ENCODE results near the gene DOCK6. TPM values are rescaled to one million over a fixed set of nuclear protein-coding genes. Genes with fewer than 3 reads are reported as not detected.

Gene DOCK6
- total RNA-seq, 1 experiment from 2014 or later: 54.8 TPM

DNA sequence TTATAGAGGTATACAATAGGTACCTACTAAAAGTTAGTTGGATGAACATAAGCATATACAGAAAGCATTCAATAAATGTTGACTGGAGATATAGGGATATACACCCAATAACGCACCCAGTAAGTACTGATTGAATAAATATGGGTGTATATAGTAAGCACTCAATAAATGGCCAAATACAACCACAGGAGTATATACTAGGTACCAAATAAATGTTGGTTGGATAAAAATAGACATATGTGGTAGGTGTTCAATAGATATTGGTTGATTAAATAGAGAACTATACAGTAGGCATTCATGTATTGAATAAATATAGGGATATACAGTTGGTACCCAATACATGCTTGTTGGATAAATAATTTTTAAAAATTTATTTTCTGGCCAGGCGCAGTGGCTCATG is 13.5 kb downstream of the DOCK6 start:
- no peak for DNase-seq
- H3K27me3 Mint-ChIP-seq (ENCODE audit: unreplicated experiment): no peaks in the 10 kb centered on the region
- no peaks in the 10 kb centered on the region for H3K9me3 Mint-ChIP-seq (ENCODE audit: low read depth, unreplicated experiment)
- CTCF ChIA-PET: no interaction called here
- BruUV-seq (replicated peaks): no TSS peak
- H3K4me1 Mint-ChIP-seq (ENCODE audit: low read depth, unreplicated experiment): no peaks in the 10 kb centered on the region
- peaks cover 12% of the 10 kb centered on the region for H3K36me3 Mint-ChIP-seq (ENCODE audit: insufficient read depth, unreplicated experiment)
- intact Hi-C loops (cut with micrococcal nuclease; ENCODE audit: unreplicated experiment): no loop called here
- TF ChIP-seq, protein P1, sequence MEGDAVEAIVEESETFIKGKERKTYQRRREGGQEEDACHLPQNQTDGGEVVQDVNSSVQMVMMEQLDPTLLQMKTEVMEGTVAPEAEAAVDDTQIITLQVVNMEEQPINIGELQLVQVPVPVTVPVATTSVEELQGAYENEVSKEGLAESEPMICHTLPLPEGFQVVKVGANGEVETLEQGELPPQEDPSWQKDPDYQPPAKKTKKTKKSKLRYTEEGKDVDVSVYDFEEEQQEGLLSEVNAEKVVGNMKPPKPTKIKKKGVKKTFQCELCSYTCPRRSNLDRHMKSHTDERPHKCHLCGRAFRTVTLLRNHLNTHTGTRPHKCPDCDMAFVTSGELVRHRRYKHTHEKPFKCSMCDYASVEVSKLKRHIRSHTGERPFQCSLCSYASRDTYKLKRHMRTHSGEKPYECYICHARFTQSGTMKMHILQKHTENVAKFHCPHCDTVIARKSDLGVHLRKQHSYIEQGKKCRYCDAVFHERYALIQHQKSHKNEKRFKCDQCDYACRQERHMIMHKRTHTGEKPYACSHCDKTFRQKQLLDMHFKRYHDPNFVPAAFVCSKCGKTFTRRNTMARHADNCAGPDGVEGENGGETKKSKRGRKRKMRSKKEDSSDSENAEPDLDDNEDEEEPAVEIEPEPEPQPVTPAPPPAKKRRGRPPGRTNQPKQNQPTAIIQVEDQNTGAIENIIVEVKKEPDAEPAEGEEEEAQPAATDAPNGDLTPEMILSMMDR (IDR thresholded peaks at IDR 0.05; ENCODE audit: unreplicated experiment): no peak
- H3K27ac Mint-ChIP-seq (ENCODE audit: unreplicated experiment): no peak overlapping the region
- H3K4me3 Mint-ChIP-seq (ENCODE audit: low read depth, unreplicated experiment): no peak overlapping the region

DNA sequence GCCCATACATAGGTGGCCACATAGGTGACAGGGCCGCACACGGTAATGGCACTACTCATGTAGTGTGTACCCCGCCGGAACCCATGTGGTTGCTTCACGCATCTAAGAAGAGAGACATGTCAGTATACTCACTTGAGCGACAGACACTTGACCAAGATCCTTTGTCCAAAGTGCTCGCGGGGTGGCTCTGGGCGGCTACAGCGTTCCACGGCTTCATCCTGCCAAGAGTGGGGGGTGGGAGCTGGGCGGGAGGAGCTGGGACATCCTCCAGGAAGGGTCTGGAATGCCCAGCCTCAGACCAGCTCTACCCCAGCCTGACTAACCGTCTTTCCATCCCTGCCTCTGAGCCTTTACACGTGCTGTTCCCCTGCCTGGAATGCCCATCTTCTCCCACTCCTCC is 14.4 kb downstream of the DOCK6 start:
- CTCF ChIA-PET: no interaction called here
- H3K36me3 Mint-ChIP-seq (ENCODE audit: insufficient read depth, unreplicated experiment): peaks cover 12% of the 10 kb centered on the region

DNA sequence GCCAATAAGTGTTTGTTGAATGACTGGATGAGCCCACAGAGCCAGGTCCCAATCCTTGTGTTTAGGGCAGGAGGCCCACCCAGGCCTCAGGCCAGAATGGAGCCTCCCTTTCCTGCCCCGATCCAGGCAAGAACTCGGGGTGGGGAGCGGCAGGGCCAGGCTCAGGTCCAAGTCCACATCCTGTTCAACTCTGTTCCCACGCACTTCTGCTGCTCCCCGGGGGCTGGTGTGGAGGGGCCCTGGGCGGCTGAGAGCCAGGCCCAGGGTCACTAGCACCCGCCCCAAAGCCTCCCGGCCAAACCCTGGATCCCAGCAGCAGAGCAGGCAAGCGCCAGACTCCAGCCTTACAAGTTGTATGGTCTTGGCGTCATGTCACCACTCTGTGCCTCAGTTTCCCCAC is 14.9 kb downstream of the DOCK6 start:
- H3K27ac Mint-ChIP-seq (ENCODE audit: unreplicated experiment): no peak overlapping the region
- CTCF ChIA-PET: no interaction called here

More for the DNA sequence above, 14.4 kb downstream of the DOCK6 start:
- Mint-ChIP-seq H3K27ac (ENCODE audit: unreplicated experiment) (no peak overlapping the region), H3K4me3 (ENCODE audit: low read depth, unreplicated experiment) (no peak overlapping the region), H3K4me1 (ENCODE audit: low read depth, unreplicated experiment) (no peaks in the 10 kb centered on the region), H3K27me3 (ENCODE audit: unreplicated experiment) (no peaks in the 10 kb centered on the region), H3K9me3 (ENCODE audit: low read depth, unreplicated experiment) (no peaks in the 10 kb centered on the region)
- intact Hi-C loops (cut with micrococcal nuclease; ENCODE audit: unreplicated experiment): no loop called here
- TF ChIP-seq, protein P1 (IDR thresholded peaks at IDR 0.05; ENCODE audit: unreplicated experiment): no peak
- DNase-seq: no peak
- no TSS peak for BruUV-seq (replicated peaks)

DNA sequence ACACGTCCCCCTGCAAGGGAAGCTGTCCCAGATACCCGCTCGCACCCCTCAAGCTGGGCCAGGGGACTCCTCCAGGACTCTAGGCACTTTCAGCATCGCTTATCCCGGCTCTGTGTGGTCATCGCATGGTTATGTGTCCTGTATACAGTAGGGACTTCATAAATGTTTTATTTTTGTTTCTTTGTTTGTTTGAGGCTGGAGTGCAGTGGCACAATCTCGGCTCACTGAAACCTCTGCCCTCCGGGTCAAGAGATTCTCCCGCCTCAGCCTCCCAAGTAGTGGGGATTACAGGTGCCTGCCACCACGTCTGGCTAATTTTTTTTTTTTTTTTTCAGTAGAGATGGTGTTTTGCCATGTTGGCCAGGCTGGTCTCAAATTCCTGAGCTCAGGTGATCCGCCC is 15.4 kb downstream of the DOCK6 start:
- TF ChIP-seq, protein P1 (IDR thresholded peaks at IDR 0.05; ENCODE audit: unreplicated experiment): no peak
- DNase-seq: no peak
- H3K27me3 Mint-ChIP-seq (ENCODE audit: unreplicated experiment): no peaks in the 10 kb centered on the region
- no peak overlapping the region for H3K27ac Mint-ChIP-seq (ENCODE audit: unreplicated experiment)
- intact Hi-C loops (cut with micrococcal nuclease; ENCODE audit: unreplicated experiment): no loop called here
- peaks cover 12% of the 10 kb centered on the region for H3K36me3 Mint-ChIP-seq (ENCODE audit: insufficient read depth, unreplicated experiment)
- CTCF ChIA-PET: no interaction called here
- no peaks in the 10 kb centered on the region for H3K4me1 Mint-ChIP-seq (ENCODE audit: low read depth, unreplicated experiment)
- H3K9me3 Mint-ChIP-seq (ENCODE audit: low read depth, unreplicated experiment): no peaks in the 10 kb centered on the region
- no peak overlapping the region for H3K4me3 Mint-ChIP-seq (ENCODE audit: low read depth, unreplicated experiment)
- BruUV-seq (replicated peaks): no TSS peak

More for the DNA sequence above, 14.9 kb downstream of the DOCK6 start:
- TF ChIP-seq, protein P1 (IDR thresholded peaks at IDR 0.05; ENCODE audit: unreplicated experiment): no peak
- no TSS peak for BruUV-seq (replicated peaks)
- intact Hi-C loops (cut with micrococcal nuclease; ENCODE audit: unreplicated experiment): no loop called here
- Mint-ChIP-seq H3K4me1 (ENCODE audit: low read depth, unreplicated experiment) (no peaks in the 10 kb centered on the region), H3K27me3 (ENCODE audit: unreplicated experiment) (no peaks in the 10 kb centered on the region), H3K4me3 (ENCODE audit: low read depth, unreplicated experiment) (no peak overlapping the region), H3K36me3 (ENCODE audit: insufficient read depth, unreplicated experiment) (peaks cover 12% of the 10 kb centered on the region), H3K9me3 (ENCODE audit: low read depth, unreplicated experiment) (no peaks in the 10 kb centered on the region)
- DNase-seq: no peak
